ENCODE measurements around the gene PPFIBP1.
"Not testable (repeated sequence)": the region's sequence is repeated elsewhere in the genome, so short reads cannot be mapped to it uniquely, and the experiment has no call there.

PPFIBP1 gene

GRCh38 chr12:27593266-27593665, 69.3 kb downstream of the PPFIBP1 start:
- Histone ChIP-seq H3K36me3 (ENCODE audit: control insufficient read depth, insufficient read depth, low read length) (peaks cover 53% of the 10 kb centered on the region), H3K4me1 (ENCODE audit: control insufficient read depth, insufficient read depth, low read length, poor library complexity, severe bottlenecking) (peaks cover 15% of the 10 kb centered on the region), H3K9me3 (ENCODE audit: control insufficient read depth, low read length) (peaks cover 9% of the 10 kb centered on the region), H3K4me3 (ENCODE audit: extremely low read depth, insufficient read depth, low read length, poor library complexity, severe bottlenecking) (no peak overlapping the region), H3K27ac (ENCODE audit: low read depth, low read length, severe bottlenecking) (no peak overlapping the region)
- WGBS, 2 experiments (ENCODE audit: insufficient coverage in 2 of 2) = 96 to 98% methylated on average over 3 to 4 of the region's 4 CpGs

GRCh38 chr12:27595231-27595642, 71.2 kb downstream of the PPFIBP1 start:
- peaks cover 10% of the 10 kb centered on the region for H3K9me3 ChIP-seq (ENCODE audit: control insufficient read depth, low read length)
- 87 to 89% methylated on average over 12 to 16 of the region's 16 CpGs for WGBS, 2 experiments (ENCODE audit: insufficient coverage in 2 of 2)
- no peak overlapping the region for H3K4me3 ChIP-seq (ENCODE audit: extremely low read depth, insufficient read depth, low read length, poor library complexity, severe bottlenecking)
- H3K27ac ChIP-seq (ENCODE audit: low read depth, low read length, severe bottlenecking) = peak overlapping the region; percentile 39
- peaks cover 15% of the 10 kb centered on the region for H3K4me1 ChIP-seq (ENCODE audit: control insufficient read depth, insufficient read depth, low read length, poor library complexity, severe bottlenecking)
- peaks cover 67% of the 10 kb centered on the region for H3K36me3 ChIP-seq (ENCODE audit: control insufficient read depth, insufficient read depth, low read length)

GRCh38 chr12:27598866-27599265, 74.9 kb downstream of the PPFIBP1 start:
- 100% methylated on average over 1 of the region's 1 CpG; no CpG with 5 or more reads in 1 of the 2 experiments for WGBS, 2 experiments (ENCODE audit: insufficient coverage in 2 of 2)
- H3K27ac ChIP-seq (ENCODE audit: low read depth, low read length, severe bottlenecking); H3K4me1 ChIP-seq (ENCODE audit: control insufficient read depth, insufficient read depth, low read length, poor library complexity, severe bottlenecking); H3K4me3 ChIP-seq (ENCODE audit: extremely low read depth, insufficient read depth, low read length, poor library complexity, severe bottlenecking): not testable (repeated sequence)
- peaks cover 62% of the 10 kb centered on the region for H3K36me3 ChIP-seq (ENCODE audit: control insufficient read depth, insufficient read depth, low read length)
- H3K9me3 ChIP-seq (ENCODE audit: control insufficient read depth, low read length) = peaks cover 19% of the 10 kb centered on the region

GRCh38 chr12:27601056-27601828, 77.2 kb downstream of the PPFIBP1 start:
- H3K4me1 ChIP-seq (ENCODE audit: control insufficient read depth, insufficient read depth, low read length, poor library complexity, severe bottlenecking); H3K4me3 ChIP-seq (ENCODE audit: extremely low read depth, insufficient read depth, low read length, poor library complexity, severe bottlenecking); H3K27ac ChIP-seq (ENCODE audit: low read depth, low read length, severe bottlenecking): not testable (repeated sequence)
- H3K9me3 ChIP-seq (ENCODE audit: control insufficient read depth, low read length) = peaks cover 21% of the 10 kb centered on the region
- WGBS, 2 experiments (ENCODE audit: insufficient coverage in 2 of 2) = 89% methylated on average over 3 of the region's 5 CpGs; no CpG with 5 or more reads in 1 of the 2 experiments
- H3K36me3 ChIP-seq (ENCODE audit: control insufficient read depth, insufficient read depth, low read length) = peaks cover 62% of the 10 kb centered on the region

GRCh38 chr12:27602516-27602915, 78.5 kb downstream of the PPFIBP1 start:
- no CpG with 5 or more reads among the region's 1 CpG for WGBS, 2 experiments (ENCODE audit: insufficient coverage in 2 of 2)
- Histone ChIP-seq H3K4me3 (ENCODE audit: extremely low read depth, insufficient read depth, low read length, poor library complexity, severe bottlenecking) (no peak overlapping the region), H3K27ac (ENCODE audit: low read depth, low read length, severe bottlenecking) (no peak overlapping the region), H3K9me3 (ENCODE audit: control insufficient read depth, low read length) (peaks cover 16% of the 10 kb centered on the region), H3K36me3 (ENCODE audit: control insufficient read depth, insufficient read depth, low read length) (peaks cover 50% of the 10 kb centered on the region), H3K4me1 (ENCODE audit: control insufficient read depth, insufficient read depth, low read length, poor library complexity, severe bottlenecking) (no peaks in the 10 kb centered on the region)

- 92 to 100% methylated on average over 2 to 3 of the region's 3 CpGs for WGBS, 2 experiments (ENCODE audit: insufficient coverage in 2 of 2)
- no peaks in the 10 kb centered on the region for H3K4me1 ChIP-seq (ENCODE audit: control insufficient read depth, insufficient read depth, low read length, poor library complexity, severe bottlenecking)
- H3K36me3 ChIP-seq (ENCODE audit: control insufficient read depth, insufficient read depth, low read length) = peaks cover 33% of the 10 kb centered on the region
- H3K9me3 ChIP-seq (ENCODE audit: control insufficient read depth, low read length) = peaks cover 11% of the 10 kb centered on the region
- no peak overlapping the region for H3K4me3 ChIP-seq (ENCODE audit: extremely low read depth, insufficient read depth, low read length, poor library complexity, severe bottlenecking)
- H3K27ac ChIP-seq (ENCODE audit: low read depth, low read length, severe bottlenecking) = no peak overlapping the region
These were observed 80.4 kb downstream of the PPFIBP1 start for GRCh38 chr12:27604431-27604830.

- H3K4me1 ChIP-seq (ENCODE audit: control insufficient read depth, insufficient read depth, low read length, poor library complexity, severe bottlenecking) = peaks cover 8% of the 10 kb centered on the region
- H3K36me3 ChIP-seq (ENCODE audit: control insufficient read depth, insufficient read depth, low read length) = peaks cover 25% of the 10 kb centered on the region
- H3K9me3 ChIP-seq (ENCODE audit: control insufficient read depth, low read length) = peaks cover 11% of the 10 kb centered on the region
- no peak overlapping the region for H3K27ac ChIP-seq (ENCODE audit: low read depth, low read length, severe bottlenecking)
- WGBS, 2 experiments (ENCODE audit: insufficient coverage in 2 of 2) = 59 to 72% methylated on average over 2 of the region's 2 CpGs
- no peak overlapping the region for H3K4me3 ChIP-seq (ENCODE audit: extremely low read depth, insufficient read depth, low read length, poor library complexity, severe bottlenecking)
These were observed 83.0 kb downstream of the PPFIBP1 start for GRCh38 chr12:27606986-27607385.

- Histone ChIP-seq H3K27ac (ENCODE audit: low read depth, low read length, severe bottlenecking) (no peak overlapping the region), H3K36me3 (ENCODE audit: control insufficient read depth, insufficient read depth, low read length) (peaks cover 25% of the 10 kb centered on the region), H3K4me1 (ENCODE audit: control insufficient read depth, insufficient read depth, low read length, poor library complexity, severe bottlenecking) (peaks cover 8% of the 10 kb centered on the region), H3K4me3 (ENCODE audit: extremely low read depth, insufficient read depth, low read length, poor library complexity, severe bottlenecking) (no peak overlapping the region), H3K9me3 (ENCODE audit: control insufficient read depth, low read length) (peaks cover 11% of the 10 kb centered on the region)
- WGBS, 2 experiments (ENCODE audit: insufficient coverage in 2 of 2) = 100% methylated on average over 1 to 3 of the region's 4 CpGs
These were observed 83.6 kb downstream of the PPFIBP1 start for GRCh38 chr12:27607591-27607990.

- WGBS, 2 experiments (ENCODE audit: insufficient coverage in 2 of 2) = 93 to 94% methylated on average over 4 to 7 of the region's 8 CpGs
- Histone ChIP-seq H3K4me3 (ENCODE audit: extremely low read depth, insufficient read depth, low read length, poor library complexity, severe bottlenecking) (no peak overlapping the region), H3K27ac (ENCODE audit: low read depth, low read length, severe bottlenecking) (no peak overlapping the region), H3K36me3 (ENCODE audit: control insufficient read depth, insufficient read depth, low read length) (peaks cover 18% of the 10 kb centered on the region), H3K4me1 (ENCODE audit: control insufficient read depth, insufficient read depth, low read length, poor library complexity, severe bottlenecking) (peaks cover 10% of the 10 kb centered on the region), H3K9me3 (ENCODE audit: control insufficient read depth, low read length) (peaks cover 1% of the 10 kb centered on the region)
These were observed 84.9 kb downstream of the PPFIBP1 start for GRCh38 chr12:27608890-27609289.

- Histone ChIP-seq H3K4me3 (ENCODE audit: extremely low read depth, insufficient read depth, low read length, poor library complexity, severe bottlenecking) (no peak overlapping the region), H3K27ac (ENCODE audit: low read depth, low read length, severe bottlenecking) (no peak overlapping the region), H3K36me3 (ENCODE audit: control insufficient read depth, insufficient read depth, low read length) (peaks cover 5% of the 10 kb centered on the region), H3K9me3 (ENCODE audit: control insufficient read depth, low read length) (no peaks in the 10 kb centered on the region), H3K4me1 (ENCODE audit: control insufficient read depth, insufficient read depth, low read length, poor library complexity, severe bottlenecking) (peaks cover 25% of the 10 kb centered on the region)
- WGBS, 2 experiments (ENCODE audit: insufficient coverage in 2 of 2) = no CpG with 5 or more reads among the region's 2 CpGs
These were observed 86.4 kb downstream of the PPFIBP1 start for GRCh38 chr12:27610374-27610773.

- 100% methylated on average over 1 of the region's 3 CpGs; no CpG with 5 or more reads in 1 of the 2 experiments for WGBS, 2 experiments (ENCODE audit: insufficient coverage in 2 of 2)
- Histone ChIP-seq H3K27ac (ENCODE audit: low read depth, low read length, severe bottlenecking) (peak overlapping the region; percentile 95), H3K36me3 (ENCODE audit: control insufficient read depth, insufficient read depth, low read length) (peaks cover 15% of the 10 kb centered on the region)
These were observed 90.4 kb downstream of the PPFIBP1 start for GRCh38 chr12:27614386-27614785.

More at GRCh38 chr12:27614386-27614785, 90.4 kb downstream of the PPFIBP1 start:
- no peak overlapping the region for H3K4me3 ChIP-seq (ENCODE audit: extremely low read depth, insufficient read depth, low read length, poor library complexity, severe bottlenecking)
- no peaks in the 10 kb centered on the region for H3K9me3 ChIP-seq (ENCODE audit: control insufficient read depth, low read length)
- H3K4me1 ChIP-seq (ENCODE audit: control insufficient read depth, insufficient read depth, low read length, poor library complexity, severe bottlenecking) = peaks cover 53% of the 10 kb centered on the region
